ENCODE data around the gene ABHD2. TPM values are rescaled to one million over a fixed set of nuclear protein-coding genes. Genes with fewer than 3 reads are reported as not detected.
"Not testable (repeated sequence)": the region's sequence is repeated elsewhere in the genome, so short reads cannot be mapped to it uniquely, and the experiment has no call there.

The ABHD2 gene
- total RNA-seq, 4 donors from 2014 or later: 53.3 to 110 (median 68.6) TPM

DNA sequence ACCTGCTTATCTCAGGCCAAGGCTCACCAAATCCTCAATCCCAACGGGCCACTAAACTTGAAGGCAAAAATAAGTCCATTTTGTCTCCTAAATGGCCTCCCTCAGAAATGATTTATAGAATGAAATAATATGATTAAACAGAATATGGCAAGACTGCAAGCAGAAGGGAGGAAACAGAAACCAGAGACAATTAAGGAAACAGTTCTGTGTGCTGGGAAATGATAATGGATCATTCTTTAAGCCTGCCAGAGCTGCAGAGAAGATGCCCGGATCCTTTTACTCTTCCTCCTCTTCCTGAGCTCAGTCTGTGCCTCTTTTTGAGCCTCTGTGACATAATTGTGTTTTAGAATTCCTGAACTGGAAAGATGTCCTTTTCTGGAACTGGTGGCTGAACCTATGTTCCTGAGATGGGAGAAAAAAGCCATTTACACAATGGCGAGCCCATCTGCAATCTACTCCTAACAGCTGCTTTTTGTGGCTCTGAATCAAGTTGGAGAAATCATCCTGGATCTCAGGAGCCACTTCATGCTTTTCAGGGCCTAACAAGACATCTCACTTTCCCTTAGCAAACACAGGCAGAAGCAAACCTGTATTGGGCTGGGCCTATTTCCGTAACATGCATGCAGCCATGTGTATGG lies 2.8 kb upstream of the ABHD2 start:
- ATAC-seq (ENCODE audit: low FRiP score) (no peak), DNase-seq (ENCODE audit: low spot score) (no peak)
- TF ChIP-seq, protein P1, sequence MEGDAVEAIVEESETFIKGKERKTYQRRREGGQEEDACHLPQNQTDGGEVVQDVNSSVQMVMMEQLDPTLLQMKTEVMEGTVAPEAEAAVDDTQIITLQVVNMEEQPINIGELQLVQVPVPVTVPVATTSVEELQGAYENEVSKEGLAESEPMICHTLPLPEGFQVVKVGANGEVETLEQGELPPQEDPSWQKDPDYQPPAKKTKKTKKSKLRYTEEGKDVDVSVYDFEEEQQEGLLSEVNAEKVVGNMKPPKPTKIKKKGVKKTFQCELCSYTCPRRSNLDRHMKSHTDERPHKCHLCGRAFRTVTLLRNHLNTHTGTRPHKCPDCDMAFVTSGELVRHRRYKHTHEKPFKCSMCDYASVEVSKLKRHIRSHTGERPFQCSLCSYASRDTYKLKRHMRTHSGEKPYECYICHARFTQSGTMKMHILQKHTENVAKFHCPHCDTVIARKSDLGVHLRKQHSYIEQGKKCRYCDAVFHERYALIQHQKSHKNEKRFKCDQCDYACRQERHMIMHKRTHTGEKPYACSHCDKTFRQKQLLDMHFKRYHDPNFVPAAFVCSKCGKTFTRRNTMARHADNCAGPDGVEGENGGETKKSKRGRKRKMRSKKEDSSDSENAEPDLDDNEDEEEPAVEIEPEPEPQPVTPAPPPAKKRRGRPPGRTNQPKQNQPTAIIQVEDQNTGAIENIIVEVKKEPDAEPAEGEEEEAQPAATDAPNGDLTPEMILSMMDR (IDR thresholded peaks at IDR 0.05): no peak

DNA sequence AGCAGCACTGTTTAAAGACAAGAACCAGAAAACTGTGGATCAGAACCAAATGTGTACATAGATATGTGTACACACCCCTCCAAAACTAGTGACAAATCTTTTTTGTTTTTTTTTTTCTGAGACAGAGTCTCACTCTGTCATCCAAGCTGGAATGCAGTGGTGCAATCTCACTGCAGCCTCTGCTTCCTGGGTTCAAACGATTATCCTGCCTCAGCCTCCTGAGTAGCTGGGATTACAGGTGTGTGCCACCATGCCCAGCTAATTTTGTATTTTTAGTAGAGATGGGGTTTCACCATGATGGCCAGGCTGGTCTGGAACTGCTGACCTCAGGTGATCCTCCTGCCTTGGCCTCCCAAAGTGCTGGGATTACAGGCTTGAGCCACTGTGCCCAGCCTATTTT lies 2.3 kb upstream of the ABHD2 start:
- DNase-seq (ENCODE audit: low spot score); ATAC-seq (ENCODE audit: low FRiP score): not testable (repeated sequence)

DNA sequence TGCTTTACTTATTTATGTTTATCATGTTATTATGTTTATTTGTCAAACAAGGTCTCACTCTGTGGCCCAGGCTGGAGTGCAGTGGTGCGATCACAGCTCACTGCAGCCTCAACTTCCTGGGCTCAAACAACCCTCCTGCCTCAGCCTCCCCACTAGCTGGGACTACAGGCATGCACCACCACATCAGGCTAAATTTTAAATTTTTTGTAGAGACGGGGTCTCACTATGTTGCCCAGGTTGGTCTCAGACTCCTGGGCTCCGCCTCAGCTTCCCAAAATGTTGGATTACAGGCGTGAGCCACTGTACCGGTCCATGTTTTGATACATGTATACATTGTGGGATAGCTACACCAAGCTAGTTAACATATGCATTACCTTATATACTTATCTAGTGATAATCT lies 1.9 kb upstream of the ABHD2 start:
- DNase-seq (ENCODE audit: low spot score); ATAC-seq (ENCODE audit: low FRiP score): not testable (repeated sequence)

DNA sequence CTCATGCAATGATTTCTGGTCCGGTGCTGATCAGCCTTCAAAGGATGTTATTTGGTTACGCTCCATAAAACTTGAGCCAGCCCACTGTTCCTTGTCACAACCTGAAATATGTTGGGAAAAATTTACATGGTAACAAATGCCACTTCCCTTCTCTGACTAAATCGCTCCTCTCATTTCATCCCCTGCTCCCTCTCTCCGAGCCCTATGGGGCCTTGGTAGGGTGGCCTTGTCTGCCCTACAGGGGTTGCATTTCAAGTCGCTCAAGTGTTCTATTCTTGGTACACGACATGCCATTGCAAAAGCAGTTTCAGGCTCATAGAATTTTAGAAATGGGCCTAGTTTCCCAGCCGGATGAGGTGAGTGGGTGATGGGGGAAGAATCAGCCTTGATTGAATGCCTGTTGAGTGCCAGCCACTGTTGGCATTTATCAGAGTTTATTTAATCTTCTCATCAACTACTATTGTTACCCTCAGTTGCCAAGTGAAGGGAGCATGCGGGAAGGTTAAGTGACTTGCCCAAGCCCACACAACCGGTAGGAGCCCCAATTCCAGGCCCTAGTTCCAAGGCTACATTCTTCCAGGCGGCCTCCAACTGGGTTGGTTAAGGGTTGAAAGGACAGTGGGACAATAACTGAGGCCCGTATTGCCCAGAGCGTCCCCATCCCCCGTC lies 961 bp upstream of the ABHD2 start:
- TF ChIP-seq, protein P1 (IDR thresholded peaks at IDR 0.05): no peak
- no peak for ATAC-seq (ENCODE audit: low FRiP score)
- DNase-seq (ENCODE audit: low spot score): no peak

DNA sequence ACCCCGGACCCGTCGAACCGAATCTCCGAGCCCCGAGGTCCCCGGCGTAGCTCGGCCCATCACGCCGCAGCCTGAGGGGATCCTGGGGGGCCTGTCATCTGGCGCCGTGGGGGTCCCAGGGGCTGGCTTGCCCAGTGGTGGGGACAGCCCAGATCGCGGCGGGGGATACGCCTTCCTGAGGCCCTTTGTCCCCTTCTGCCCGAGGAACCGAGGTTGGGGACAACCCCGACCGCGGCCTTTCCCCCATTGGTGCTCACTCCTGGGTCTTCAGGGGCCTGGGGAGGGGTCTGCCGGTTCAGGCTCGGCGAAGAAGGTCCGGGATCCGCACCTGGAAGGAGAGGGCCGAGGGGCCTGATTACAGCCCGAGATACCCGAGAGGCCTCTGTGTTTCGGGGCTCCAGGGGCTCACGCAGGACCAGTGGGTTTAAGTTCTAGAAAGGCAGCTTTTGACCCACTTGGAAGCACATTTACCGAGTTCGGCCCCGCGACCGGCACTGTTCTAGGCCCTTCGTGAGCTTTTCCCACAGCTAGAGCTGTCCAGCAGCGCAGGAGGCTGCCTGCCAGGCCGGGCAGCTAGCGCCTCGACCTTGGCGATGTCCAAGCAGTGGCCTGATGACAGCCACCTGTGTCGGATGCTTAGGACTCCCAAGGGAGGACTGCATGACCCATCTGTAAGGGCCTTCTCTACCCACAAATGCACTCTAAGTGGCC lies 504 bp downstream of the ABHD2 start:
- no peak for ATAC-seq (ENCODE audit: low FRiP score)
- no peak for DNase-seq (ENCODE audit: low spot score)
- TF ChIP-seq, protein P1 (IDR thresholded peaks at IDR 0.05): no peak

DNA sequence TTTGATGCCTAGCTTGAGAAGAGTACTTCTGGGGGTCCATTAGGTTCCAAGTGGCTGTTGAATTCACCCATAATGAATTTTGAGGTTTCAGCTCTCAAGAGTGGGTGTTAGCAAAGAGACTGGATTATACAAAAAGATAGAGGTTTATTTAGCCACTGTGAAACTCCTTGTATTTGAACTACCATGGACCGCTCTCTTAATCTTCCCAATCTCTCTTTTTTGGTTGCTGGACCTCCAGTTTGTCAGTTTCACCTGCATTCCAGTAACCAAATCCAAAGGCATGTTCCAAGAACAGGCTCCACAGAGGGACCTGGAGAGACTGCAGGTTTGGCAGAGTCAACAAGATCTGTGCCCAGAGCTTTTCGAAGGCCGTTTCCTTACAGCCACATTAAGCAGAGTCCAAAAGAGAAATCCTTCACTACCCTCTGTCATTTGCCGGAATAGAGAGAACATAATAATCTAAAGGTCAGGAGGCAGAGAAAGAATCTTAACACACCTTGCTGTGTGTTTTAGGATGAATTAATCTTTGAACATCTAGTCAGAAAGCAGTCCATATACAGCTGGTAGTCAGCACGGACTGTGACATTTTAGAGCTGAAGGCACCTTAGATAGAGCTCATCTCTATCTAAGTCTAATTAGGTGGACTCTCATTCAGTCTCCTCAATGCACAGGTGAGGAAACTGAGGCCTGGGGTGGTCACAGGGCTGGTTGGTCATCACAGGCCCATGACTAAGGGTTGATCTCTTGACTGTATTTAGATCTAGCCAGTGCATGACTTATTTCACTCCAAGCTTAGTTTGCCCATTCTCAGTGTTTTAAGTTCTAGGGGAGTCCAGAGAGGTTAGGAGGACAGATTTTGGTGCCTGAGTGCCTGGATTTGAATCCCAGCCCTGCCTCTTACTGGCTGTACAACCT lies 1.3 kb downstream of the ABHD2 start:
- TF ChIP-seq, protein P1 (IDR thresholded peaks at IDR 0.05): no peak
- ATAC-seq (ENCODE audit: low FRiP score): no peak
- DNase-seq (ENCODE audit: low spot score): no peak

DNA sequence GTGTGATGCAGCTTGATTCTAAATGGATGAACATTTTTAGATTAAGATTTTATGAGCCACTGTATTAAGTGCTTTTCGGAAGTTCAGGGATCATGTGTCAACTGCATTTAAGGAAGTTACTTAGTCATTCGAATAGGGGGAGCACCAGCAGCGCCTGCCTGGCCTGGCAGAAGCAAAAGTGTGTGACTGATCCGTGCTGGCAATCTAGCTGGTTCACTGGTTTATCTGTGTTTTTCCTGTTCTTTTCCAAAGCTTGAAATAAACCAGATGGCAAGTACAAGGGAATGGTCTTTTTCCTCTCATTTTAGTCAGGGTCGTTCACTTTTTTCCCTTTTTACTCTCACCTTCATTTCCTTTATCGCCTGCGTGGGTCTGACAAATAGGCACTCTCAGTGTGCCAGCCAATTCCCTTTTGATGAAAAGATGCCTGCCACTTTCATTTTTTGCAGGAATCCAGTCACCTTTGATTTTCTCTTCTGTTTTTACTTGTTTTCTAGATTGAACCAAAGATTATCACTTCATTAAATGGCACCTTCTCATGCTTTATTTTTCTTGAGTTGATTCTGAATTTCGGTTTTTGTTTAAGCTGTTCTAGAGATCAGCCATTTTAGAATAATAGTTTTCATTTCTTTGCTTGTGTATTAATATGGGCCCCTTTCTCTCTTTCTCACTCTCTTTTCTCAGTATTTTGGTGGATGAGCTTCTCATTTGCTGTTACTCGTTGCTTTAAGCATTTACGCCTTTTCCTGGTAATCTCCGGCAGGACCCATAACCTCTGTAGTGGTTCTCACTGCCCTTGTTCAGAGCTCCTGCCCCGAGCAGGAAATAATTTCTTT lies 2.8 kb downstream of the ABHD2 start:
- DNase-seq (ENCODE audit: low spot score) (no peak), ATAC-seq (ENCODE audit: low FRiP score) (peak; percentile 43)
- TF ChIP-seq, protein P1 (IDR thresholded peaks at IDR 0.05): no peak

Measured in omental fat pad (tissue), 4 donors.